Measurements from ENCODE around the gene TEAD1.
"Not testable (repeated sequence)": the region's sequence is repeated elsewhere in the genome, so short reads cannot be mapped to it uniquely, and the experiment has no call there.

Gene TEAD1

DNA sequence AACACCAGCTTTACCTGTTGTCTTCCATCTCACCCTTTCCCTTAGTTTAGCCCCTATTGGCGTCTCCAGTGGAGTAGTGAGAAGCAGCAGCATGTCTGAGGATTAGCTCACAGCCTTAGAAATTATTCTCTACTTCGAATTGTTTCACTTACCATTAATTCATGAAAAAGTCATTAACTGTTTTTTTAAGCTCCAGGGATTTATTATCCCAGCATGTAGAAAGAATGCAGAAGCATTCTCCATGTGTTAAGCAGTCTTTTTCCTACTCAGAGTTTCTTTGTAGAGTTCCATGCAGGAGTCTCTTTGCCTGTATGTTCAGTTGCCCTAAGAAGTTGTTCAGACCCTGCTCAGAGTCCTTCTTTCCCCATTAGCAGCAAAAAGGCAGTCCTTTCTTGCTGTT is 197.0 kb downstream of the TEAD1 start:
- DNase-seq, result no peak

GRCh38 chr11:12871788-12872321 is 197.6 kb downstream of the TEAD1 start:
- DNase-seq, result no peak

GRCh38 chr11:12876340-12876739 is 202.1 kb downstream of the TEAD1 start:
- no peak for DNase-seq

- no peak for DNase-seq
Measured at GRCh38 chr11:12876988-12877387, 202.8 kb downstream of the TEAD1 start.

DNA sequence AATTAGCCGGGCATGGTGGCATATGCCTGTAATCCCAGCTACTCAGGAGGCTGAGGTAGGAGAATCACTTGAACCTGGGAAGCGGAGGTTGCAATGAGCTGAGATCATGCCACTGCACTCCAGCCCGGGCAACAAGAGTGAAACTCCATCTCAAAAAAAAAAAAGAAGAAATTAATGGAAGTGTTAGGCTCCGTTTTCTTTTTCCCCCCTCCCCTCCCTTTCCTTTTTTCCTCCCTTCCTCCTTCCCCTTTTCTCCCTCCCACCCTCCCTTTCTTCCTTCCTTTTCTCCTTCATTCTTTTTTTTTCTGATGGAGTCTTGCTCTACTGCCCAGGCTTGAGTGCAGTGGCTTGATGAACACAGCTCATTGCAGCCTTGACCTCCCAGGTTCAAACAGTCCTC is 203.3 kb downstream of the TEAD1 start:
- DNase-seq, result not testable (repeated sequence)

DNA sequence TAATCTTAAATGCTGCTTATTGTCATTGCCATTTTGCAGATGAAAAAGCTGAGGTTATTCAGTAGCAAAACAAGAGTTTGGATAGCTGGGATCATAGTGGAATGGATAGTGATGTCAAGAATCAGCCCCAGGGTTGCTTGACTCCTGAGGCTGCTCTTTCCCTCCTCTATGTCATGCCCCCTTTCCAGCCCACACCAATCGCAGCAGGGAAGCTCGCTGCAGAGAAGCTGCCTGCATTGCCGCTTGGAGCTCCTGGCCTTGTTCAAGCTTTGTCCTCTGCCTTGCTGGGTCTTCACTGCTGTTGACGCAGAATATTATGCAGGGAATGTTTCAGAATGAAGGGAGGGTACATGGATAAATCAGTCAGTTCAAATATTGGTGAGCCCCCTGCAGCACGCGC is 206.1 kb downstream of the TEAD1 start:
- DNase-seq, result no peak

DNA sequence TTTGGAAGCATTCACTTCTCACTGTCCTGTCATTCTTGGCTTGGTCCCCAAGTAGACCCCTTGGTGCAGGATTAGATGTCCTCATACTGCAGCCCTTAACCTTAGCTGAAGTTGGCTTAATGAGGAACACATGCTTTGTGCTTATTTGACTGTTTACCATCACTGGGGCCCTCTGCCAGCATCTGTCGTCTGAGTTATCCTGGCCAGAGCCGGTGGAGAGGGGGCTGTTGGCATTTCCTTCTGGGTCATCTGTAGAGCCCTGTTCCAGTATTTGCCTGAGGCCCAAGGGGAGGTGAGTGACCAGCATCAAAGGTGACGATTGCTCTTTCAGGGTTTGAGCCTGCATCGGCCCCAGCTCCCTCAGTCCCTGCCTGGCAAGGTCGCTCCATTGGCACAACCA is 208.4 kb downstream of the TEAD1 start:
- no peak for DNase-seq

GRCh38 chr11:12884751-12885318 is 210.6 kb downstream of the TEAD1 start:
- no peak for DNase-seq

- DNase-seq, result no peak
Measured at GRCh38 chr11:12885717-12886239, 211.6 kb downstream of the TEAD1 start.

DNA sequence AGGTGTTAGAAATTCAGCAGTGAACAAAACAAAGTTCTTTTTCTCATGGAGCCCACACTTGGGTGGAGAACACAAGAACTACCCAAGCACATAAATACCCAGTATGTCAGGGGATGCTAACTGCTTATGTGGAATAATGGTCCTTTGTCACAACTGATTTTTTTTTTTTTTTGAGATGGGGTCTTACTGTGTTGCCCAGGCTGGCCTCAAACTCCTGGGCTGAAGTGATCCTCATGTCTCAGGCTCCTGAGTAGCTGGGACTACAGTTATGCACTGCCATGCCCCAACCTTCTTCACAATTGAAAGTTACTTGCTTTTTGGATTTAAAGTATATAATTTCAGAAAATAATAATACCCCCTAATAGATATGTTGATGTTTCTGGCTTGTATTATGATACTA is 212.3 kb downstream of the TEAD1 start:
- DNase-seq, result no peak

- peak; percentile 75 to 79 for DNase-seq
Measured at GRCh38 chr11:12888525-12889158, 214.4 kb downstream of the TEAD1 start.

- DNase-seq, result no peak
Measured at GRCh38 chr11:12889243-12889642, 215.0 kb downstream of the TEAD1 start.

- no peak for DNase-seq
Measured at GRCh38 chr11:12890476-12890875, 216.3 kb downstream of the TEAD1 start.

DNA sequence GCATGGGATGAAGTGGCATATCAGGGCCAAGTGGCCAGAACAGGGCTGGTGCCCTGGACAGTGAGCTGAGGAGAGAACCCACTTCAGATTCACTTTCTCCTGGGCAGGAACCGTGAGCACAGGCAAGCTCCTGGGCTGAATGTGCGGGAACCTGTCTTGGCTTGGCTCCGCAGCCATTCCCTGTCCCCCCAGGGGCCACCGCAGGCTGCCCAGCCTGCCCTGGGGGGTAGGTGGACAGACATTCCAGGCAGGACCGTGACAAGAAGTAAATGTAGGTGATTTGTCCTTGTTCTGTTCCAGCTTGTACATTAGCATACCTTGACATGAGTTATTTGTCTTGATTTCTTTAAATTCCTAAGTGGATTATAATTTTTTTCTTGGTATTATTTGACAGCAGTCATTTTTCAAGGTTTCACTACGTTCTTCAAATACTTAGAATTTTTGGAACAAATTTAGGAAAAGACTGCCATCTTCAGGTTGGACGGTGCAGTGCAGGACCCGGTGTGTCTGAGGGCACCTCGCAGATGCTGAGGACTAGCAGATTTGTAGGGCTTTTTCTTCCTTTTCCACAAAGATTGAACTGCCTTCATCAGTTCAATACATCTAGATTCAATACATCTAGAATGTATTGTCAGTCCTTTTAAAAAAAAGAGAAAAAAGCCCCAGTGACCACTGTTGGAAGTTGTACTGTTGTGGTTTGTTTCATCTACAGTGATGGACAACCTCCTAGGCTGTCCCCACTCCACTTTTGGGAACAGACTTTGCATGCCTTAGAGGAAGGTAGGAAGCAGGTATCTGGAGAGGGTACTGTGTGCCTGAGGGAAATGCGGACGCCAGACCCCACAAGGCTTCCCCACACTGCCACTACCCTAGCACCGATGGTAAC is 219.8 kb downstream of the TEAD1 start:
- DNase-seq, result peak; percentile 59 to 69

- DNase-seq, result no peak
Measured at GRCh38 chr11:12897390-12897789, 223.2 kb downstream of the TEAD1 start.

GRCh38 chr11:12897867-12898266 is 223.6 kb downstream of the TEAD1 start:
- no peak for DNase-seq

GRCh38 chr11:12900496-12900895 is 226.3 kb downstream of the TEAD1 start:
- no peak for DNase-seq

GRCh38 chr11:12901272-12901671 is 227.1 kb downstream of the TEAD1 start:
- no peak for DNase-seq

DNA sequence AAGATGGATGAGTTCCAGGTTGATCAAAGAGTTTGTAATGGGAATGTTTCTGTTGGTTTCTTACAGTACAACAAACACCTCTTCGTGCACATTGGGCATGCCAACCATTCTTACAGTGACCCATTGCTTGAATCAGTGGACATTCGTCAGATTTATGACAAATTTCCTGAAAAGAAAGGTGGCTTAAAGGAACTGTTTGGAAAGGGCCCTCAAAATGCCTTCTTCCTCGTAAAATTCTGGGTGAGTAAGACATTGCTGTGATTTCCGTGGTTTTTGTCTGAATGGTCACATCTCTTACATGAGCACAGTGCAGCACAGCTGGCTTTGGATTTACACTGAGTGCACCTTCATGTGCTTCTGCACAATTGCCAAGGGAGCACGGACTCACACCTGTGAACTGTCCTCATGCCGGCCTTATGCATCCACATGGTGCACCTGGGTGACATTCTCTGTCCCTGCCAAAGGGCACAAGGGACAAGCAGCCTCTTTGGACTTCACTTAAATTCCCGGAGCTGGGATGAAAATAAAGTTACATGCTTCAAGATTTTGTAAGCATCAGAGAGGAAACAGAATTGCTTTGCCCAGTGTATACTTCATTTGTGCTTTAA is 227.8 kb downstream of the TEAD1 start:
- DNase-seq, result no peak

GRCh38 chr11:12902791-12903486 is 228.7 kb downstream of the TEAD1 start:
- no peak for DNase-seq

- no peak for DNase-seq
Measured at GRCh38 chr11:12905435-12905834, 231.2 kb downstream of the TEAD1 start.

DNA sequence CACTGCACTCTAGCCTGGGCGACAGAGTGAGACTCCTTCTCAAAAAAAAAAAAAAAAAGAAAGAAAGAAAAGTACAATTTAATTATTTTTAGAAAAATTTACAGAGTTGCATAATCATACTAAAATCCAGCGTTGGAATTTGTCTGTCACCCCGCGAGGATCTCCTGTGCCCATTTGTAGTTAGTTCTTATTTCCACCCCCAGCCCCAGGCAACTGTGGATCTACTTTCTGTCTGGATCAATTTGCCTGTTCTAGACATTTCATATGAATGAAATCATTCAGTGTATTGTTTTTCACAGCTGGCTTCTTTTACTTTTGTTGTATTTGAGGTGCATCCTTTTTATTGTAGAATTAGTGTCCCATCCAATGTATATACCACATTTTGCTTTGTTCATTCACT is 232.3 kb downstream of the TEAD1 start:
- DNase-seq, result no peak
